Esophagus squamous epithelium (tissue), 5 donors: ENCODE data around the gene LHPP. TPM values are rescaled to one million over a fixed set of nuclear protein-coding genes. Genes with fewer than 3 reads are reported as not detected.
"Not testable (repeated sequence)": the region's sequence is repeated elsewhere in the genome, so short reads cannot be mapped to it uniquely, and the experiment has no call there.

Experiments
- DNase-seq: peaks from one replicate; lab custom pipeline; 2025; lab: John Stamatoyannopoulos, UW
- H3K27ac ChIP-seq, 4 donors: fragments of 200-600 bp; sonication (generic); one replicate each; pipeline ENCODE4 v1.5.1; 2016 to 2019; ENCODE audit warnings: mild to moderate bottlenecking in 1 of 4
- H3K27me3 ChIP-seq, 4 donors: fragments of 200-600 bp; sonication (generic); 1 replicate in 3 of 4; 2 replicates in 1 of 4; pipeline versions ENCODE4 v1.5.1 to v1.6.0; 2017 to 2021; ENCODE audit warnings: antibody characterized with exemption in 1 of 4
- H3K36me3 ChIP-seq, 3 donors: fragments of 200-600 bp; sonication (generic); one replicate each; pipeline ENCODE4 v1.5.1; 2016 to 2019
- H3K4me1 ChIP-seq, 3 donors: fragments of 200-600 bp; sonication (generic); one replicate each; pipeline ENCODE4 v1.5.1; 2017 to 2019
- H3K4me3 ChIP-seq, 4 donors: fragments of 200-600 bp; sonication (generic); 1 replicate in 3 of 4; 2 replicates in 1 of 4; pipeline ENCODE4 v1.5.1; 2016 to 2019; ENCODE audit warnings: mild to moderate bottlenecking in 2 of 4, moderate library complexity in 1 of 4
- H3K9me3 ChIP-seq, 3 donors: fragments of 200-600 bp; sonication (generic); one replicate each; pipeline ENCODE4 v1.5.1; 2016 to 2019
- POLR2A ChIP-seq, 4 donors: fragments of 450-650 bp; IDR thresholded peaks; one replicate each; pipeline ENCODE4 v1.6.1; 2017; ENCODE audit warnings: antibody characterized with exemption in 4 of 4, mild to moderate bottlenecking in 4 of 4, moderate library complexity in 3 of 4
- WGBS, 2 donors: methylation state at CpG; one replicate each; pipeline ENCODE4 v1.1.5; 2018; 5-methylcytosine and 5-hydroxymethylcytosine counted together
- intact Hi-C: fragments of 100-400 bp; cut with DNase I; formaldehyde crosslinking; loops from one replicate; pipeline ENCODE4 v1.15.0; 2022
- total RNA-seq, 4 donors: library from RNA; depleted of rRNA; stranded (reverse); fragments of >200 nt; gene quantifications; one replicate each; pipeline ENCODE4 v1.1.0, GENCODE V29; 2016
- TF ChIP-seq, protein P1 (sequence below), 6 experiments: fragments of 450-650 bp in 4 of 6; fragments of 200-600 bp in 2 of 6; sonication (generic) in 2 of 6; IDR thresholded peaks; one replicate each; pipeline ENCODE4 v1.5.1; 2016 to 2019; ENCODE audit warnings: antibody characterized with exemption in 6 of 6, mild to moderate bottlenecking in 4 of 6, moderate library complexity in 4 of 6
- donor health status: DM: yes; HTN: yes; CAD: no.

Gene LHPP
- total RNA-seq, 4 donors from 2014 or later = 13.9 to 41.1 (median 24.3) TPM

DNA sequence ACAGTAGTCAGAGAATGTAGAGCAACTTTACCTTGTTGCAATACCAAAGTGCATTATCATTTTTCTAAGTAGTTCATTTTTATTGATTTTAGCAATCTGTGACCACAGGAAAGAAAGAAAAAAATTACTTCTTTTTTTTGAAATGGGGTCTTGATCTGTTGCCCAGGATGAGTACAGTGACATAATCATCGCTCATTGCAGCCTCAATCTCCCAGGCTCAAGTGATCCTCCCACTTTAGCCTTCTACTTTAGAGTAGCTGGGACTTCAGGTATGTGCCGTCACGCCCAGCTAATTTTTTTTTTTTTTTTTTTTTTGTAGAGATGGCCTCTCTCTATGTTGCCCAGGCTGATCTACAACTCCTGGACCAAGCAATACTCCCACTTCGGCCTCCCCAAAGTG is 31.5 kb upstream of the LHPP start:
- no peak for TF ChIP-seq POLR2A (IDR thresholded peaks at IDR 0.05)
- TF ChIP-seq, protein P1, sequence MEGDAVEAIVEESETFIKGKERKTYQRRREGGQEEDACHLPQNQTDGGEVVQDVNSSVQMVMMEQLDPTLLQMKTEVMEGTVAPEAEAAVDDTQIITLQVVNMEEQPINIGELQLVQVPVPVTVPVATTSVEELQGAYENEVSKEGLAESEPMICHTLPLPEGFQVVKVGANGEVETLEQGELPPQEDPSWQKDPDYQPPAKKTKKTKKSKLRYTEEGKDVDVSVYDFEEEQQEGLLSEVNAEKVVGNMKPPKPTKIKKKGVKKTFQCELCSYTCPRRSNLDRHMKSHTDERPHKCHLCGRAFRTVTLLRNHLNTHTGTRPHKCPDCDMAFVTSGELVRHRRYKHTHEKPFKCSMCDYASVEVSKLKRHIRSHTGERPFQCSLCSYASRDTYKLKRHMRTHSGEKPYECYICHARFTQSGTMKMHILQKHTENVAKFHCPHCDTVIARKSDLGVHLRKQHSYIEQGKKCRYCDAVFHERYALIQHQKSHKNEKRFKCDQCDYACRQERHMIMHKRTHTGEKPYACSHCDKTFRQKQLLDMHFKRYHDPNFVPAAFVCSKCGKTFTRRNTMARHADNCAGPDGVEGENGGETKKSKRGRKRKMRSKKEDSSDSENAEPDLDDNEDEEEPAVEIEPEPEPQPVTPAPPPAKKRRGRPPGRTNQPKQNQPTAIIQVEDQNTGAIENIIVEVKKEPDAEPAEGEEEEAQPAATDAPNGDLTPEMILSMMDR (IDR thresholded peaks at IDR 0.05) = no peak
- H3K36me3 ChIP-seq = no peaks in the 10 kb centered on the region
- H3K27ac ChIP-seq = no peak overlapping the region
- no peak overlapping the region for H3K4me3 ChIP-seq
- intact Hi-C loops = no loop called here
- H3K27me3 ChIP-seq = peaks cover 0 to 18% (median 0%) of the 10 kb centered on the region in 4 donors
- no peak for DNase-seq
- peaks cover 0 to 21% (median 0%) of the 10 kb centered on the region in 3 donors for H3K4me1 ChIP-seq
- WGBS, 2 donors = 81 to 85% methylated on average over 3 to 4 of the region's 4 CpGs
- H3K9me3 ChIP-seq = no peaks in the 10 kb centered on the region

DNA sequence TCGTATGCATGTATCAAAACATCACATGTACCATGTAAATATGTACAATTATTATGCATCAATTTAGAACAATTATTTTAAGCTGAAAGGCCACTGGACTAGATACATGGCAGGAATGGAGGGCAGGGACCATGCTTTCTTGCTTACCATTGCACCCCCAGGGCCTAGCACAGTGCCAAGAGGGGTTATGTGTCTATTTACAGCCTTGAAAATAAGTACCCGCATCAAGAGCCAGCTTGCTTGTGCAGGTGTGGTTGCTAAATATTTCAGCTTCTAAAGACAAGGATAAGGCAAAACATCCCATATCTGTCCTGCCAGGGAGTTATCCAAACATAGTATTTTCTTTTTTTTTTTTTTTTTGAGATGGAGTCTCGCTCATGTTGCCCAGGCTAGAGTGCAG is 28.2 kb upstream of the LHPP start:
- H3K27ac ChIP-seq = no peak overlapping the region
- TF ChIP-seq, protein P1 (IDR thresholded peaks at IDR 0.05) = no peak
- TF ChIP-seq POLR2A (IDR thresholded peaks at IDR 0.05) = no peak
- no peaks in the 10 kb centered on the region for H3K9me3 ChIP-seq
- peaks cover 0 to 33% (median 9%) of the 10 kb centered on the region in 3 donors for H3K4me1 ChIP-seq
- intact Hi-C loops = no loop called here
- no peak for DNase-seq
- WGBS, 2 donors = 45% methylated on average over 3 of the region's 3 CpGs
- H3K36me3 ChIP-seq = no peaks in the 10 kb centered on the region
- no peak overlapping the region for H3K4me3 ChIP-seq
- peaks cover 0 to 11% (median 0%) of the 10 kb centered on the region in 4 donors for H3K27me3 ChIP-seq

DNA sequence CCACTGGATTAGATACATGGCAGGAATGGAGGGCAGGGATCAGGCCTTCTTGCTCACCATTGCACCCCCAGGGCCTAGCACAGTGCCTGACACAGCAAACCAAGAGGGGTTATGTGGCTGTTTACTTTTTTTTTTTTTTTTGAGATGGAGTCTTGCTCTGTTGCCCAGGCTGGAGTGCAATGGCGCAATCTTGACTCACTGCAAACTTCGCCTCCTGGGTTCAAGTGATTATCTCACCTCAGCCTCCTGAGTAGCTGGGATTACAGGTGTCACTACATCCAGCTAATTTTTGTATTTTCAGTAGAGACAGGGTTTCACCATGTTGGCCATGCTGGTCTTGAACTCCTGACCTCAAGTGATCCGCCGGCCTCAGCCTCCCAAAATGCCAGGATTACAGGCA is 25.9 kb upstream of the LHPP start:
- H3K36me3 ChIP-seq, H3K27me3 ChIP-seq, H3K4me3 ChIP-seq, intact Hi-C loops, DNase-seq, H3K9me3 ChIP-seq: not testable (repeated sequence)
- Histone ChIP-seq H3K4me1 (peaks cover 0 to 48% (median 17%) of the 10 kb centered on the region in 3 donors), H3K27ac (peak overlapping the region in 3 of 4 donors; percentile 40 to 63 (median 47))
- WGBS, 2 donors = 44 to 63% methylated on average over 3 to 4 of the region's 4 CpGs

DNA sequence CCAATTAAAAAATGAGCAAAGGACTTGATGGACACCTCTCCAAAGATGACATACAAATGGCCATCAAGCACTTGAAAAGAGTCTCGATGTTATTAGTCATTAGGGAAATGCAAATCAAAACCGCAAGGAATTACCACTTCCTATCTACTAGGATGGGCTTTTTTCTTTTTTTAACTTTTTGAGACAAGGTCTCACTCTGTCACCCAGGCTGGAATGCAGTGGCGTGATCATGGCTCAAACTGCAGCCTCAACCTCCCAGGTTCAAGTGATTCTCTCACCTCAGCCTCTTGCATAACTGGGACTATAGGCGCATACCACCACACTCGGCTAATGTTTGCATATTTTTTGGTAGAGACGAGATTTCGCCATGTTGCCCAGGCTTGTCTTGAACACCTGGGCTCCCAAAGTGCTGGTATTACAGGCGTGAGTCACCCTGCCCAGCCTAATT is 25.4 kb upstream of the LHPP start:
- DNase-seq = no peak
- H3K4me1 ChIP-seq = peaks cover 0 to 48% (median 17%) of the 10 kb centered on the region in 3 donors
- no peak overlapping the region for H3K4me3 ChIP-seq
- H3K27me3 ChIP-seq = no peaks in the 10 kb centered on the region
- H3K36me3 ChIP-seq = no peaks in the 10 kb centered on the region
- no peak for TF ChIP-seq POLR2A (IDR thresholded peaks at IDR 0.05)
- TF ChIP-seq, protein P1 (IDR thresholded peaks at IDR 0.05) = no peak
- 39 to 42% methylated on average over 8 of the region's 8 CpGs for WGBS, 2 donors
- no peaks in the 10 kb centered on the region for H3K9me3 ChIP-seq
- intact Hi-C loops = no loop called here
- H3K27ac ChIP-seq = peak overlapping the region in 3 of 4 donors; percentile 25 to 63 (median 40)

DNA sequence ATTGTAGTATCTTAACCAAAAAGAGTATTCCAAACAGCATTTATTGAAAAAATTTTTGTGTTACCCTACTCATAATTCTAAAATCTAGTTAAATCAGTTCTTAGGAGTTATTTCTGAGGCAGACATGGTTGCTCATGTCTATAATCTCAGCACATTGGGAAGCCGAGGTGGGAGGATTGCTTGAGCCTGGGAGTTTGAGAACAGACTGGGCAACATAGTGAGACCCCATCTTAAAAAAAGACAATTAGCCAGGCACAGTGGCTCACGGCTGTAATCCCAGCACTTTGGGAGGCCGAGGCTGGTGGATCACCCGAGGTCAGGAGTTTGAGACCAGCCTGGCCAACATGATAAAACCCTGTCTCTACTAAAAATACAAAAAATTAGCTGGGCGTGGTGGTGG is 19.9 kb upstream of the LHPP start:
- intact Hi-C loops, H3K4me3 ChIP-seq, H3K9me3 ChIP-seq, H3K36me3 ChIP-seq, DNase-seq, H3K27ac ChIP-seq: not testable (repeated sequence)
- WGBS, 2 donors = 68 to 79% methylated on average over 5 of the region's 5 CpGs
- Histone ChIP-seq H3K4me1 (peaks cover 0 to 17% (median 8%) of the 10 kb centered on the region in 3 donors), H3K27me3 (peaks cover 0 to 46% (median 0%) of the 10 kb centered on the region in 4 donors)

DNA sequence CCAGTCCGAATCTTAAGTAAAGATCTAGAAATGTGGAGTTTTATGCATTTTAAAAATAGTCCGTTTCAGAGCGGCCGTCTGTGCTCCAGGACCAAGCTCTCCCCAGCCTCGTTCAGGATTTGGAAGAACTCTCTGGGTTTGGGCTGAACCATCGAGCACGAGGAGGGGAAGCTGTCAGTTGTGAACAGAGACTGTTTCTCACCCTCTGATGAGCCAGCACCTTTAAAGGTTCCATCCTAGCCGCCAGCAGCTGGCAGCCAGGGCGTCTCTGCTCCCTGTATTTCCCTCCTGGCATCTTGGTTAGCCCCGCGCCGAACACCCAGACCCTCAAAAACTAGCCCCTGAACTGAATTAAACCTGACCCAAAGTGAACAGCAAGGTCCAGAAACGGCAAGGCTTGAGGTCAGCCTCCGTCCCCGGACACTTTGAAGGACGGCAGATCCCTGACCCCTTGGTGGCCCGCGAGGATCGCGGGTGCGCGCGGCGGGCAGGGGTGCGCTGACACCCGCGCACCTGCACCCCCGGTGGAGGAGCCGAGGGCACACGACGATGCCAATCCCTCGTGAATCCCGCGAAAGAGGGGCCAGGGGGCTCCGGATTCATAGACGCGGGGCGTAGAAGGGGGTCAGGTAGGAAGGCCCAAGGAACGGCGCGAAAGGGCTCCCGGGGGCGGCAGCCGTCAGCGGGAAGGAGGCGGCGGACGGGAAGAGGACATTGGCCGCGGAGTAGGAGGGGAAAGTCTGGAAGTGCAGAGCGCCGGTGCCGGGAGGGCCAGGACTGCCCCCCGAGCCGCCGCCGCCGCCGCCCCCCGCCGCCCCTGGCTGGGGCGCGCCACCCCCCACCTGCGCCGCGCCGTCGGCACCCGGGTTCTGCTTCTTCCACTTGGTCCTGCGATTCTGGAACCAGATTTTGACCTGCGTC is 14.5 kb upstream of the LHPP start:
- Histone ChIP-seq H3K27me3 (peaks cover 4 to 99% (median 15%) of the 10 kb centered on the region in 4 donors), H3K27ac (no peak overlapping the region), H3K36me3 (no peaks in the 10 kb centered on the region), H3K4me1 (peaks cover 17 to 46% (median 26%) of the 10 kb centered on the region in 3 donors), H3K4me3 (peak overlapping the region; percentile 17 to 56 (median 31)), H3K9me3 (no peaks in the 10 kb centered on the region)
- no peak for DNase-seq
- no peak for TF ChIP-seq POLR2A (IDR thresholded peaks at IDR 0.05)
- TF ChIP-seq, protein P1 (IDR thresholded peaks at IDR 0.05) = no peak
- 28 to 43% methylated on average over 18 to 30 of the region's 71 CpGs for WGBS, 2 donors
- intact Hi-C loops = no loop called here
